Thyroid gland (tissue), 4 donors: Measurements from ENCODE around the gene AGBL4. TPM values are rescaled to one million over a fixed set of nuclear protein-coding genes. Genes with fewer than 3 reads are reported as not detected.

Experiments
- DNase-seq, 2 donors: peaks; one replicate each; pipeline ENCODE4 v3.0.0-alpha.2; 2019
- H3K27ac ChIP-seq, 3 donors: fragments of 200-600 bp; sonication (generic); 1 replicate in 2 of 3; 2 replicates in 1 of 3; pipeline ENCODE4 v1.5.1; 2016 to 2019; ENCODE audit warnings: mild to moderate bottlenecking in 1 of 3, moderate library complexity in 1 of 3
- H3K27me3 ChIP-seq: fragments of 200-600 bp; sonication (generic); one replicate; pipeline ENCODE4 v1.5.1; 2019
- H3K36me3 ChIP-seq, 2 donors: fragments of 200-600 bp; sonication (generic); one replicate each; pipeline ENCODE4 v1.5.1; 2016 to 2019
- H3K4me1 ChIP-seq, 2 donors: fragments of 200-600 bp; sonication (generic); one replicate each; pipeline ENCODE4 v1.5.1; 2017 to 2019
- H3K4me3 ChIP-seq, 3 donors: fragments of 200-600 bp; sonication (generic); replicated peaks in 1 of 3; 1 replicate in 2 of 3; 2 replicates in 1 of 3; pipeline ENCODE4 v1.5.1; 2016; ENCODE audit warnings: mild to moderate bottlenecking in 1 of 3
- H3K9me3 ChIP-seq: fragments of 200-600 bp; sonication (generic); one replicate; pipeline ENCODE4 v1.5.1; 2017
- CTCF ChIP-seq, 6 experiments: fragments of 200-600 bp in 3 of 6; fragments of 450-650 bp in 3 of 6; sonication (generic) in 3 of 6; IDR thresholded peaks; one replicate each; pipeline ENCODE4 v1.5.1; 2016 to 2019; ENCODE audit warnings: antibody characterized with exemption in 6 of 6, mild to moderate bottlenecking in 2 of 6, inconsistent platforms in 1 of 6, moderate library complexity in 1 of 6
- POLR2A ChIP-seq, 2 donors: fragments of 450-650 bp; IDR thresholded peaks; one replicate each; pipeline ENCODE4 v1.6.1; 2017; ENCODE audit warnings: antibody characterized with exemption in 2 of 2, mild to moderate bottlenecking in 2 of 2, moderate library complexity in 1 of 2
- WGBS, 2 donors: methylation state at CpG; one replicate each; pipeline ENCODE4 v1.1.5; 2017; 5-methylcytosine and 5-hydroxymethylcytosine counted together
- intact Hi-C: fragments of 100-400 bp; cut with DNase I; formaldehyde crosslinking; loops from one replicate; pipeline ENCODE4 v1.15.1; 2023
- total RNA-seq, 4 donors: library from RNA; depleted of rRNA; stranded (reverse); fragments of >200 nt; gene quantifications; one replicate each; pipeline ENCODE4 v1.2.3, GENCODE V29; 2016

Gene AGBL4
- total RNA-seq, 4 donors from 2014 or later, result 2.1 to 6.0 (median 4.8) TPM

GRCh38 chr1:48772211-48772610, 1251.5 kb downstream of the AGBL4 start:
- no peaks in the 10 kb centered on the region for H3K9me3 ChIP-seq
- H3K27ac ChIP-seq, result no peak overlapping the region
- no peak for DNase-seq
- WGBS, 2 donors, result 92 to 95% methylated on average over 2 of the region's 2 CpGs
- H3K4me3 ChIP-seq, result no peak overlapping the region
- H3K27me3 ChIP-seq, result no peaks in the 10 kb centered on the region
- intact Hi-C loops, result no loop called here
- H3K4me1 ChIP-seq, result peaks cover 6 to 11% of the 10 kb centered on the region in 2 donors
- TF ChIP-seq POLR2A (IDR thresholded peaks at IDR 0.05), result no peak
- no peak for TF ChIP-seq CTCF (IDR thresholded peaks at IDR 0.05)
- H3K36me3 ChIP-seq, result no peaks in the 10 kb centered on the region

DNA sequence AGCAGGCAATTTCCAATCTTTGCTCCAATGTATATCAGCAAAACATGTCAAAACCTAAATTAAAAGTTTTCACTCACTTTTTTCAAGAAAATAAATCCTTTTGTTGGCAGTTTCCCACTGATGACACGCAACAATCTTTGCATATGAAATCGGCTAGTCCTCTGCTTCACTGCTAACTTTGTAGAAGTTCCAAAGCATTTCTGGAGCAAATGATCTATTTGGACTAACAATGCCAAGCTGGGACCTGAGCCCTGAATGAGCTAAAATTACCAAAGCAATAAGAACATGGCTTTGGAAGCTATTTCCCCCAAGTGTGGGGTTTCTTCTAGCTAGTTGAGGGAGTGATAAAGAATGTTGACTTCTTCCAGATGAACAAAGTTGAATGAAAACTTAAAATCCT, 1252.2 kb downstream of the AGBL4 start:
- WGBS, 2 donors, result 75 to 90% methylated on average over 2 of the region's 2 CpGs
- Histone ChIP-seq H3K4me3 (no peak overlapping the region), H3K9me3 (no peaks in the 10 kb centered on the region), H3K36me3 (no peaks in the 10 kb centered on the region), H3K4me1 (peaks cover 6 to 11% of the 10 kb centered on the region in 2 donors), H3K27ac (no peak overlapping the region), H3K27me3 (no peaks in the 10 kb centered on the region)
- TF ChIP-seq CTCF (IDR thresholded peaks at IDR 0.05) (no peak), POLR2A (IDR thresholded peaks at IDR 0.05) (no peak)
- no peak for DNase-seq
- intact Hi-C loops, result no loop called here

GRCh38 chr1:48767975-48768510, 1255.7 kb downstream of the AGBL4 start:
- TF ChIP-seq CTCF (IDR thresholded peaks at IDR 0.05), result no peak
- no peak for TF ChIP-seq POLR2A (IDR thresholded peaks at IDR 0.05)
- intact Hi-C loops, result no loop called here
- H3K4me1 ChIP-seq, result peaks cover 0 to 11% of the 10 kb centered on the region in 2 donors
- DNase-seq, result no peak
- no peaks in the 10 kb centered on the region for H3K27me3 ChIP-seq
- H3K4me3 ChIP-seq, result no peak overlapping the region
- no peaks in the 10 kb centered on the region for H3K36me3 ChIP-seq
- H3K27ac ChIP-seq, result no peak overlapping the region
- H3K9me3 ChIP-seq, result no peaks in the 10 kb centered on the region

- intact Hi-C loops, result no loop called here
- no peak for DNase-seq
- no peaks in the 10 kb centered on the region for H3K27me3 ChIP-seq
- TF ChIP-seq POLR2A (IDR thresholded peaks at IDR 0.05) (no peak), CTCF (IDR thresholded peaks at IDR 0.05) (no peak)
- H3K36me3 ChIP-seq, result no peaks in the 10 kb centered on the region
- H3K4me3 ChIP-seq, result no peak overlapping the region
- H3K4me1 ChIP-seq, result peaks cover 0 to 11% of the 10 kb centered on the region in 2 donors
- 95 to 100% methylated on average over 1 of the region's 1 CpG for WGBS, 2 donors
- H3K27ac ChIP-seq, result no peak overlapping the region
- H3K9me3 ChIP-seq, result no peaks in the 10 kb centered on the region
Observed at GRCh38 chr1:48765335-48765734, 1258.4 kb downstream of the AGBL4 start.

- no peak for DNase-seq
- Histone ChIP-seq H3K27ac (no peak overlapping the region), H3K4me3 (no peak overlapping the region), H3K36me3 (peaks cover 6 to 17% of the 10 kb centered on the region in 2 donors), H3K9me3 (no peaks in the 10 kb centered on the region), H3K27me3 (no peaks in the 10 kb centered on the region), H3K4me1 (no peaks in the 10 kb centered on the region)
- no peak for TF ChIP-seq POLR2A (IDR thresholded peaks at IDR 0.05)
- TF ChIP-seq CTCF (IDR thresholded peaks at IDR 0.05), result no peak
- WGBS, 2 donors, result 76 to 89% methylated on average over 7 of the region's 7 CpGs
- intact Hi-C loops, result no loop called here
Observed at GRCh38 chr1:48761986-48762385, 1261.8 kb downstream of the AGBL4 start.
